WTC11 (cell line): Measurements from ENCODE around the gene SCRG1. TPM values are rescaled to one million over a fixed set of nuclear protein-coding genes. Genes with fewer than 3 reads are reported as not detected.
A peak's percentile ranks its signal among the peaks of the same experiment; 100 is the strongest.

Experiments
- AR ChIP-seq: fragments of 250-450 bp; sonication (Bioruptor Pico); IDR thresholded peaks from 2 replicates; pipeline ENCODE4 v1.9.0; 2021; ENCODE audit warnings: mild to moderate bottlenecking
- ARID4B ChIP-seq: sonication (generic); formaldehyde crosslinking; IDR thresholded peaks from 2 replicates; pipeline ENCODE4 v1.8.0; 2023; ENCODE audit warnings: missing genetic modification reagents, mild to moderate bottlenecking, borderline replicate concordance
- JAZF1 ChIP-seq: fragments of 250-450 bp; sonication (Bioruptor Pico); IDR thresholded peaks from 2 replicates; pipeline ENCODE4 v1.9.0; 2021; ENCODE audit warnings: moderate library complexity, mild to moderate bottlenecking, inconsistent platforms
- NR3C1 ChIP-seq: sonication (generic); formaldehyde crosslinking; conservative IDR thresholded peaks from 2 replicates; pipeline ENCODE4 v1.8.1; 2023; ENCODE audit warnings: low read depth, mild to moderate bottlenecking, missing genetic modification reagents
- SP1 ChIP-seq: sonication (generic); formaldehyde crosslinking; conservative IDR thresholded peaks from 2 replicates; pipeline ENCODE4 v1.8.1; 2022; ENCODE audit warnings: missing genetic modification reagents
- STAT6 ChIP-seq: sonication (generic); formaldehyde crosslinking; conservative IDR thresholded peaks from 2 replicates; pipeline ENCODE4 v1.8.1; 2023; ENCODE audit warnings: mild to moderate bottlenecking, low read depth, missing genetic modification reagents, moderate library complexity
- USF1 ChIP-seq: sonication (generic); formaldehyde crosslinking; IDR thresholded peaks from 2 replicates; pipeline ENCODE4 v1.8.0; 2022; ENCODE audit warnings: mild to moderate bottlenecking, missing genetic modification reagents
- ZNF219 ChIP-seq: sonication (generic); formaldehyde crosslinking; IDR thresholded peaks from 2 replicates; pipeline ENCODE4 v1.8.0; 2023; ENCODE audit warnings: missing genetic modification reagents, mild to moderate bottlenecking, borderline replicate concordance
- ZNF263 ChIP-seq: sonication (generic); formaldehyde crosslinking; IDR thresholded peaks from 2 replicates; pipeline ENCODE4 v1.8.1; 2022; ENCODE audit warnings: low read depth, mild to moderate bottlenecking, moderate library complexity, missing genetic modification reagents
- total RNA-seq: library from RNA; stranded (reverse); gene quantifications from 3 replicates; pipeline ENCODE4 v1.2.3, GENCODE V29; 2021
- TF ChIP-seq, protein P1 (sequence below): fragments of 250-450 bp; sonication (Bioruptor Pico); IDR thresholded peaks from 2 replicates; pipeline ENCODE4 v1.8.0; 2021; ENCODE audit warnings: mild to moderate bottlenecking
- TF ChIP-seq, protein P2 (sequence below): sonication (generic); formaldehyde crosslinking; IDR thresholded peaks from 2 replicates; pipeline ENCODE4 v1.8.0; 2023; ENCODE audit warnings: missing genetic modification reagents
- TF ChIP-seq, protein P3 (sequence below): sonication (generic); formaldehyde crosslinking; IDR thresholded peaks from 2 replicates; pipeline ENCODE4 v1.8.1; 2022; ENCODE audit warnings: mild to moderate bottlenecking, missing genetic modification reagents, moderate library complexity, borderline replicate concordance
- TF ChIP-seq, protein P4 (sequence below): fragments of 250-450 bp; sonication (Bioruptor Pico); IDR thresholded peaks from 2 replicates; pipeline ENCODE4 v1.9.0; 2021; ENCODE audit warnings: mild to moderate bottlenecking, borderline replicate concordance
- TF ChIP-seq, protein P5 (sequence below): fragments of 250-450 bp; sonication (Bioruptor Pico); IDR thresholded peaks from 2 replicates; pipeline ENCODE4 v2.1.2; 2022; ENCODE audit warnings: mild to moderate bottlenecking, moderate library complexity

The SCRG1 gene
- total RNA-seq, 1 experiment from 2014 or later = not detected

GRCh38 chr4:173370477-173371291 lies 28.2 kb downstream of the SCRG1 start, which contains the start of gene SAP30 (continued):
- TF ChIP-seq, protein P1, sequence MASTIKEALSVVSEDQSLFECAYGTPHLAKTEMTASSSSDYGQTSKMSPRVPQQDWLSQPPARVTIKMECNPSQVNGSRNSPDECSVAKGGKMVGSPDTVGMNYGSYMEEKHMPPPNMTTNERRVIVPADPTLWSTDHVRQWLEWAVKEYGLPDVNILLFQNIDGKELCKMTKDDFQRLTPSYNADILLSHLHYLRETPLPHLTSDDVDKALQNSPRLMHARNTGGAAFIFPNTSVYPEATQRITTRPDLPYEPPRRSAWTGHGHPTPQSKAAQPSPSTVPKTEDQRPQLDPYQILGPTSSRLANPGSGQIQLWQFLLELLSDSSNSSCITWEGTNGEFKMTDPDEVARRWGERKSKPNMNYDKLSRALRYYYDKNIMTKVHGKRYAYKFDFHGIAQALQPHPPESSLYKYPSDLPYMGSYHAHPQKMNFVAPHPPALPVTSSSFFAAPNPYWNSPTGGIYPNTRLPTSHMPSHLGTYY (CRISPR knock-in tag) = no peak
- TF ChIP-seq, protein P2, sequence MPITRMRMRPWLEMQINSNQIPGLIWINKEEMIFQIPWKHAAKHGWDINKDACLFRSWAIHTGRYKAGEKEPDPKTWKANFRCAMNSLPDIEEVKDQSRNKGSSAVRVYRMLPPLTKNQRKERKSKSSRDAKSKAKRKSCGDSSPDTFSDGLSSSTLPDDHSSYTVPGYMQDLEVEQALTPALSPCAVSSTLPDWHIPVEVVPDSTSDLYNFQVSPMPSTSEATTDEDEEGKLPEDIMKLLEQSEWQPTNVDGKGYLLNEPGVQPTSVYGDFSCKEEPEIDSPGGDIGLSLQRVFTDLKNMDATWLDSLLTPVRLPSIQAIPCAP (CRISPR knock-in tag) = no peak
- peak; percentile 79 for TF ChIP-seq SP1 (CRISPR knock-in tag)
- TF ChIP-seq ZNF263 (CRISPR knock-in tag) = no peak
- TF ChIP-seq, protein P3, sequence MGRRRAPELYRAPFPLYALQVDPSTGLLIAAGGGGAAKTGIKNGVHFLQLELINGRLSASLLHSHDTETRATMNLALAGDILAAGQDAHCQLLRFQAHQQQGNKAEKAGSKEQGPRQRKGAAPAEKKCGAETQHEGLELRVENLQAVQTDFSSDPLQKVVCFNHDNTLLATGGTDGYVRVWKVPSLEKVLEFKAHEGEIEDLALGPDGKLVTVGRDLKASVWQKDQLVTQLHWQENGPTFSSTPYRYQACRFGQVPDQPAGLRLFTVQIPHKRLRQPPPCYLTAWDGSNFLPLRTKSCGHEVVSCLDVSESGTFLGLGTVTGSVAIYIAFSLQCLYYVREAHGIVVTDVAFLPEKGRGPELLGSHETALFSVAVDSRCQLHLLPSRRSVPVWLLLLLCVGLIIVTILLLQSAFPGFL (CRISPR knock-in tag) = no peak
- no peak for TF ChIP-seq JAZF1 (CRISPR knock-in tag)
- TF ChIP-seq USF1 (CRISPR knock-in tag) = peak; percentile 80
- TF ChIP-seq STAT6 (CRISPR knock-in tag) = no peak
- no peak for TF ChIP-seq ZNF219 (CRISPR knock-in tag)
- TF ChIP-seq AR (CRISPR knock-in tag) = no peak
- TF ChIP-seq, protein P4, sequence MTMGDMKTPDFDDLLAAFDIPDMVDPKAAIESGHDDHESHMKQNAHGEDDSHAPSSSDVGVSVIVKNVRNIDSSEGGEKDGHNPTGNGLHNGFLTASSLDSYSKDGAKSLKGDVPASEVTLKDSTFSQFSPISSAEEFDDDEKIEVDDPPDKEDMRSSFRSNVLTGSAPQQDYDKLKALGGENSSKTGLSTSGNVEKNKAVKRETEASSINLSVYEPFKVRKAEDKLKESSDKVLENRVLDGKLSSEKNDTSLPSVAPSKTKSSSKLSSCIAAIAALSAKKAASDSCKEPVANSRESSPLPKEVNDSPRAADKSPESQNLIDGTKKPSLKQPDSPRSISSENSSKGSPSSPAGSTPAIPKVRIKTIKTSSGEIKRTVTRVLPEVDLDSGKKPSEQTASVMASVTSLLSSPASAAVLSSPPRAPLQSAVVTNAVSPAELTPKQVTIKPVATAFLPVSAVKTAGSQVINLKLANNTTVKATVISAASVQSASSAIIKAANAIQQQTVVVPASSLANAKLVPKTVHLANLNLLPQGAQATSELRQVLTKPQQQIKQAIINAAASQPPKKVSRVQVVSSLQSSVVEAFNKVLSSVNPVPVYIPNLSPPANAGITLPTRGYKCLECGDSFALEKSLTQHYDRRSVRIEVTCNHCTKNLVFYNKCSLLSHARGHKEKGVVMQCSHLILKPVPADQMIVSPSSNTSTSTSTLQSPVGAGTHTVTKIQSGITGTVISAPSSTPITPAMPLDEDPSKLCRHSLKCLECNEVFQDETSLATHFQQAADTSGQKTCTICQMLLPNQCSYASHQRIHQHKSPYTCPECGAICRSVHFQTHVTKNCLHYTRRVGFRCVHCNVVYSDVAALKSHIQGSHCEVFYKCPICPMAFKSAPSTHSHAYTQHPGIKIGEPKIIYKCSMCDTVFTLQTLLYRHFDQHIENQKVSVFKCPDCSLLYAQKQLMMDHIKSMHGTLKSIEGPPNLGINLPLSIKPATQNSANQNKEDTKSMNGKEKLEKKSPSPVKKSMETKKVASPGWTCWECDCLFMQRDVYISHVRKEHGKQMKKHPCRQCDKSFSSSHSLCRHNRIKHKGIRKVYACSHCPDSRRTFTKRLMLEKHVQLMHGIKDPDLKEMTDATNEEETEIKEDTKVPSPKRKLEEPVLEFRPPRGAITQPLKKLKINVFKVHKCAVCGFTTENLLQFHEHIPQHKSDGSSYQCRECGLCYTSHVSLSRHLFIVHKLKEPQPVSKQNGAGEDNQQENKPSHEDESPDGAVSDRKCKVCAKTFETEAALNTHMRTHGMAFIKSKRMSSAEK (CRISPR knock-in tag) = no peak
- no peak for TF ChIP-seq NR3C1 (CRISPR knock-in tag)
- TF ChIP-seq, protein P5, sequence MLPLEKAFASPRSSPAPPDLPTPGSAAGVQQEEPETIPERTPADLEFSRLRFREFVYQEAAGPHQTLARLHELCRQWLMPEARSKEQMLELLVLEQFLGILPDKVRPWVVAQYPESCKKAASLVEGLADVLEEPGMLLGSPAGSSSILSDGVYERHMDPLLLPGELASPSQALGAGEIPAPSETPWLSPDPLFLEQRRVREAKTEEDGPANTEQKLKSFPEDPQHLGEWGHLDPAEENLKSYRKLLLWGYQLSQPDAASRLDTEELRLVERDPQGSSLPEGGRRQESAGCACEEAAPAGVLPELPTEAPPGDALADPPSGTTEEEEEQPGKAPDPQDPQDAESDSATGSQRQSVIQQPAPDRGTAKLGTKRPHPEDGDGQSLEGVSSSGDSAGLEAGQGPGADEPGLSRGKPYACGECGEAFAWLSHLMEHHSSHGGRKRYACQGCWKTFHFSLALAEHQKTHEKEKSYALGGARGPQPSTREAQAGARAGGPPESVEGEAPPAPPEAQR (CRISPR knock-in tag) = no peak
- peak; percentile 57; the same call in 1 of the 2 replicates for TF ChIP-seq ARID4B
- TF ChIP-seq, all 79 proteins: peak for 11
